GM03348 (cell line): ENCODE data around the gene DTD1.

ENCODE experiments used
- DNase-seq: peaks from one replicate; pipeline ENCODE4 v3.0.0; 2012; ENCODE audit warnings: low spot score

Gene DTD1, protein sequence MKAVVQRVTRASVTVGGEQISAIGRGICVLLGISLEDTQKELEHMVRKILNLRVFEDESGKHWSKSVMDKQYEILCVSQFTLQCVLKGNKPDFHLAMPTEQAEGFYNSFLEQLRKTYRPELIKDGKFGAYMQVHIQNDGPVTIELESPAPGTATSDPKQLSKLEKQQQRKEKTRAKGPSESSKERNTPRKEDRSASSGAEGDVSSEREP

DNA sequence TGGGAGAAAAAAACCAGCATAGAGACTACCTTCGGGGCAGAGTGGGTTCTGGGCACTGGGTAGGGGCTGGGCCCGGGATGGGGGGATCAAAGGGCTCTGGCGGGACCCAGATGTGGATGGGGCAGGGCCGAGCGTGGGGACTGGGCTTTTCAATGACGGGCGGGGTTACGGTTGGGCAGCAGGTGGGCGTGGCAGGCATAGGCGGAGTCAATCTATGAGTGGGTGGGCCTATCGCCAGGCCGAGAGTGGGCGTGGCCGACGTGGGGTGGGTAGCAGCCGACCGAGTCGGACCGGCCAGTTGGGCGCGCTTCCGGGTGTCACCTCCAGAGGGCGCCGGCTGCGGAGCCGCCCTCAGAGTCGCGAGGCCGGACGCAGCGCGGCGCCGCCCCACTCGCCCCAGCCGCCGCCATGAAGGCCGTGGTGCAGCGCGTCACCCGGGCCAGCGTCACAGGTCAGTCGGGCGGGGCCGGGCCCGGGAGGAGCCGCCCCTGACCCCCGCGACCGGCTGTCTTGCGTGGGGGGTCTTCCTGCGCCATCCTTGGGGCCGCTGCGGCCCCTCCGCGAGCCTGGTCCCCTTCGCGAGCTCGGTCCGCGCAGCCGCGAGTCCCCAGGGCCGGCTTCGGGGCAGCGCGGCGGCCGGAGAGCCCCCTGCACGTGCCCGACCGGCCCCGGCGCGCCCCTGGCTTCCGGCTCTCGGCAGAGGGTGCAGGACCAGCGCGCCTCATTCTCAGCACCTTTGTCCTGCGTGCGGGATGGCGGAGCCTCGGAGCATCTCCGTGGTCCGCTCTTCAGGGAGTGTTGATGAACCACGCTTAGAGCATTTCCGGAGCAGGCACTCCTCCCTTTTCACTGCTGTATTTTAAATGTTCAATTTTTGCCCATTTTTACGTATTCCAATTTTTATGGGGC, at the start of gene DTD1:
TSS of gene DTD1 (plus strand) at position 390 of the 909 bp plus-strand sequence. CDS start at position 409, 19 bp downstream.
- peak; percentile 98 for DNase-seq

GRCh38 chr20:18541741-18542140, 46.1 kb upstream of the DTD1 start:
- DNase-seq: no peak

- peak; percentile 19 for DNase-seq
These were observed 44.6 kb upstream of the DTD1 start for GRCh38 chr20:18543216-18543615.

DNA sequence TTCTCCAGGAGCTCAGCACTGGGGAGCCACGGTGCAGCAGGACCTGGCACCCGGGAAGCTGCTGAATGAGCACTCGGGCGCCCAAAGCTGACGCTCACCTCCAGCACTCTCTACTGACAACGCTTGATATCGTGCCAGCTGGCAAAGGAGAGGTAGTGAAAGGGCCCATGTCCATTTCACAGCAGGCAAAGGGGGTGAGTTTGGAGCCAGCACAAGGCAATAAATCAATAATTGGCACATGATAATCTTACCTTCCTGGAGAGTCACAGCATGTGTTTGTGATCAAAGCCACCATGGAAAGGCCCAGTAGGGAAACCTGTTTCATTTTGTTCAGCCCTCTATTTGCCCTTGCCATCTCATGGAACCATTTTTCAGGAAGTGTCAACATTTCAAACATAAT, 43.9 kb upstream of the DTD1 start:
- DNase-seq: no peak

- no peak for DNase-seq
These were observed 42.3 kb upstream of the DTD1 start for GRCh38 chr20:18545566-18545965.

DNA sequence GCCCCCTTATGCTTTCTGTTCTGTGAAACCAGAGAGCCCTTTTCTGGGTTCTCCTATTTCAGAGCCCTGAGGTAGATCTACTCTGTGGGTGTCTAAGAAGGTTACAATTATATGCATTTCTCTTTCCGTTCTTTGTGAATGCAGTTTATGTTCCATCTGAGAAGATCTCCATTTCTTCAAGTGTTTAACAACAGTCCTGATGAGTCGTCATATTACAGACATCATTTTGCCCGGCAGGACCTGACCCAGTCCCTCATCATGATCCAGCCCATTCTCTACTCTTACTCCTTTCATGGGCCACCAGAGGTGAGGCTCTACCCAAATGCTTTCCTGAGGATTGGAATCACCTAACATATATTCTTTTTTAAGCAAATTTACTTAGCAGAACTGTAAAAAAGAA, 39.4 kb upstream of the DTD1 start:
- no peak for DNase-seq

DNA sequence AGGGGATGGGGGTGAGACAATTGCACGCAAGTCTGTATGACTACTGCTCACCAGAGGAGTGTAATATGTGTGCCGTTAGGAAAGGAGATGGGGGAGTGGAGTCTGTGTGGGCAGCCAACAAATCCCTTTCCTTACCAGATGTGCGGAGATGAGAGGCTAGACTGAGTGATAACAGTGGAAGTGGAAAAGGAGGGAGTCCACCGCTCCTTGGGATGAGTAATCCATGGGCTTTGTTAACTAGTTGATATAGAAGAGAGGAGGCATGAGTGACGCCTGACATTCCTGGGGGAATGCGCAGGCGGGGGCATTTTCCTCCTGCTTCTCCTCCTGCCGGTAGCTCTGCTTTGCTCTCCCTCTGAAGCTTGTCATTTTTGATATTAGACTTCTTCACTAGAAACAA, 34.1 kb upstream of the DTD1 start:
- no peak for DNase-seq

GRCh38 chr20:18566892-18567738, 20.7 kb upstream of the DTD1 start, which contains the start of gene SMIM26:
TSS of gene SMIM26 (plus strand) at chr20:18567432. CDS start at chr20:18567479, 47 bp downstream.
- DNase-seq: peak; percentile 95

GRCh38 chr20:18567739-18568091, 20.1 kb upstream of the DTD1 start:
- DNase-seq: no peak

- no peak for DNase-seq
These were observed 16.8 kb upstream of the DTD1 start for GRCh38 chr20:18571009-18571408.

DNA sequence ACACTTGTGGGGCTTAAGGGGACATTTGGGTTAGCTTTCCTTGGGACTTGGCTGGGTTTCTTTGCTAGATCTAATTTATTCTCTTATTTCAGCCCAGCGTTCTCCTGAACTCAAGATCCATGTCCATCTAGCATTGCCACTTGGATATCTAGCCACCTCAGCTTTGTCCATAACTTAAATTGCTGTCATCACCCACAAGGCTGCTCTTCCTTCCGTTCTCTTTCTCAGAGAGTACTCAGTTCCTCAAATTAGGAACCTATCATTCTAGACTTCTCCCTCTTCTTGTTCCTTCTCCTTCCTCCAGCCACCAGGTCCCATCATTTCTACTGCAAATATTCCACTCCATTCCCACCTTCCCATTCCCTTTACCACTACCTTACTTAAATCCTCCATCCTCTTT, 16.3 kb upstream of the DTD1 start:
- no peak for DNase-seq

DNA sequence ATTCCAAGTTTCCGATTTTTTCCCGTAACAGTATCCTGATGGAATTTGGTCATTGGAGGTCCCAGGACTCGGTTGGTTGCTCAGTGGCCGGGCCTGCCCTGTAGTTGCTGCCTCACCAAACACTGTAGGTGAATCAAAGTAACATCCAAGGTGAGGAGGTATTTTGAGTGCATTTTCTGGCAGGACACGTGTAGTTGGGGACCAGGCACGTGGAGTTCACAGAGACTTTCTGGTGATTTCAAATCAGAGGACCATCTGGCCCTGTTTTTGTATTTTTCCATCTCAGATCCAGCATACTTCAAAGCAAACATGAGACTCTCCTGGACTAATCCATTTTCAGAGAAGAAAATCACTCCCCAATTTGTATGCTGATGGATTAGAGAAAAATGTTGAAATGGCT, 9.9 kb upstream of the DTD1 start:
- no peak for DNase-seq

DNA sequence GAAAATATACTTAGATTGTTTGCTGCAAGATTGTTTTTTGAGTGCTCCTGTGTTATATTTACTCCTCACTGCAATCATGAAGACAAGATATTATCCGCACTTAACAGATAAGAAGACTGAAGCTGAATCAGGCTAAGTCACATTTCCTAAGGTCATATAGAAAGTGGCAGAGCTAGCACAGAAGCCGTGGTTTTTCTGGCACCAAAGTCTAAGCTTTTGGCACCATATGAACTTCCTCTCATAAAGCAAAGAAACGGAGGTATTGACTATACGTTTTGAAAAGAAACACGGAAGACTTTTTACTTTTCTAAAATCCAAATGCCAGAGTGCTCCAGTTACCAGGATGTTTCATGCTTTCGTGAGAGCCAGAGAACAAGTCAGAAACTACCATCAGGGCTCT, 9.3 kb upstream of the DTD1 start:
- DNase-seq: no peak

DNA sequence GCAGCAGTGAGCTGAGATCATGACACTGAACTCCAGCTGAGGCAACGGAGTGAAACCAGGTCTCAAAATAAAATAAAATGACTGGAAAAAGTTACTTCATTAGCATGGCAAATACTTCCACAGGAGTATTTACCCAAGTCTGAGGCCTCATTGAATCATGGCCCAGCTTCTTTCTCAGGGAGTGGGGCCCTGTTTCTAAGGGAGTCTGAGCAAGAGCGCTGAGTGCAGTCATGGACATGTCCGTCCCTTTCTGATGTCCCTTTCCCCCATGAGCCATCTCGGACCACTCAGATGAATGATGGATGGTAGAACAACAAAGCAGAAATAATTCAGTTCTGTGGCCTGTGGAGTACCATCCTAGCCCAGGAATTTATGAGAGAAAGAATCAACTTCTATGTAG, 7.8 kb upstream of the DTD1 start:
- DNase-seq: no peak

DNA sequence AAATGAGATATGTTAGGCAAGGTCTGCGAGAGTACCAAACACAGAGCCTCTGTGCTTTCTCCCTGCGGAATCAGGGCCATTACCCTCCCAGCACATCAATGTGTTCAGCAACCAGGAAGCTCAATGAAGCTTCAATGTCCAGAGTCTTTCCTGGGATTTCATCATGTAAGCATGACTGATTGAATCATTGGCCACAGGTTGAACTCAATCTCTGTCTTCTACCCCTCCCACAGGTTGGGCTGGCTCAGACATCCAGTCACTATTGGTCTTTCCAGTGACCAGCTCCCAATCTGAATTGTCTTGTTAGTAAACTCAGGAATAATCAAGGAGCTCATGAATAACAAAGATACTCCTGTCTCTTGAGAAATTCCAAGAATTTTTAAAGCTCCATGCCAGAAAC, 2.7 kb upstream of the DTD1 start:
- DNase-seq: peak; percentile 42

DNA sequence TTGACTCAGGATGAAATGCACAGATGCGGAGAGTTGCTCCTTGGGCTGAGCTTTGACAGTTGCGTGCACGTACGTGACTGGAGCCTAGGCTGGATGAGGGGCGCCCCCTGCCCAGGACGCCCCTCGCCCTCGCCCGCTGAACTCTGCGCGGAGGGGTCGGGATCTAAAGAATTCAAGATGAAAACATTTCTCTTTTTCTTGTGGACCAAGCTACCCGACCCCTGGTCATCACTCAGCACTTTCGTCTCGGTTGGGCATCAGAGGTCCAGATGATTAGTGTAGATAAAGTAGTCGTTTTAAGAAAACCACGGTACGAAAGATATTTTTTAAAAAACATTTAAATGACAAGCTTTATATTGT, 700 bp downstream of the DTD1 start:
- DNase-seq: no peak

DNA sequence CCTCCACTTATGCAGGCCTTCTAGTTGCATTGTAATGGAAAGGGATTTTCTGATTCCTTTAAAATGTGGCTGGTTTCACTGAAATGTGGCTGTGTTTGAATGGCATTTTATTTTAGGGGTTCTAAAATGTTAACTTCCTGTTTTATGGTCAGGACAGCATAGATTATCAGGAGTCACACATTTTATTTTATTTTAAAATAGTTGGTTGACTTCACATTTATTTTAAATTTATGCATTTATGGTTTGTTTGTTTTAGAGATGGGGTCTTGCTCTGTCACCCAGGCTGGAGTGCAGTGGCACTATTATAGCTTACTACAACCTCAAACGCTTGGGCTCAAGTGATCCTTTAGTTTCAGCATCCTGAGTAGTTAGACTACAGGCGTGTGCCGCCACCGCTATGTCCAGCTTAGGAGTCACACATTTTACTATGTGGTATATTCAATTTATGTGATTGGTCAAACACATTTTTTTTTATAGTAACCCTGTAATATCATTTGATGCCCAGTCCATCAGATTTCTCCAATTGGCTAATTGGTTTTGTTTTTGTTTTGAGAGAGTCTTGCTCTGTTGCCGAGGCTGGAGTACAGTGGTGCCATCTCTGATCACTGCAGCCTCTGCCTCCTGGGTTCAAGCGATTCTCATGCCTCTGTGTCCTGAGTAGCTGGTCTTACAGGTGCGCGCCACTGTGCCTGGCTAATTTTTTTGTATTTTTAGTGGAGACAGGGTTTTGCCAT, 2.3 kb downstream of the DTD1 start:
- no peak for DNase-seq

DNA sequence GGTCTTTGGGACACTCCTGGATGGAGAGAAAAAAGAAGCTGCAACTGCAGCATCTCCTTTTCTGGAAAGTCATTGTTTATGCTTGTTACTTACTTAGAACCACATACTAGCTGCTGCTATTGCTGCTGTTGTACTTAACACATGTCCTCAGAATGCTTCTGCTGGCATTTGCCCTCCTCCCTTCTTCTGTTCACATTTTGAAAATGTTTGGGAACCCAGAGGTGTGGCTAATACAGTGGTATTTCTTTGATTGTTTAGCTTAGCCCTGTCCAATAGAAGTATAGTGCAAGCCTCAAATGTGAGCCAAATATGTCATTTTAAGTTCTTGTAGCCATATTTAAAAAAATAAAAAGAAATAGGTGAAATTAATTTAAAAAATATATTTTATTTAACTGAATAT, 8.4 kb downstream of the DTD1 start:
- DNase-seq: no peak

DNA sequence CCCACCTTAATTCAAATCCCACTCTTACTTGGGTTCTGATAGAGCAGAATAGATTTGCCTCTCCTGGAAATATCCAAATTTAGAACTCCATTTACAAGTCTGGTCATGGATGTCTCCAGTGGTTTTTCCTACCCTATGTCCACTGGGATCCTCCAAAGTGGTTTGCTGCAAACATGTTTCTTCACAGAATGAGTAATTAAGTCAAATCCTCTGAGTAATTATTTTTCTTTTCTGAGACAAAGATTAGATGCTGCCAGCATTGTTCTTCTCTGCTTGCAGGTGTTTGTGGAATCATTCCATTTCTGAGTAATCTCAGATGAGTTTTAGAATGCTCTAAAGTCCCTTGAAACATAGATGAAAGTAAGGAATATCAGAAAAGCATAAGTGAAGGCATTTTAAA, 21.9 kb downstream of the DTD1 start:
- no peak for DNase-seq

GRCh38 chr20:18611492-18611891, 23.6 kb downstream of the DTD1 start:
- no peak for DNase-seq

- no peak for DNase-seq
These were observed 25.7 kb downstream of the DTD1 start for GRCh38 chr20:18613553-18613952.

DNA sequence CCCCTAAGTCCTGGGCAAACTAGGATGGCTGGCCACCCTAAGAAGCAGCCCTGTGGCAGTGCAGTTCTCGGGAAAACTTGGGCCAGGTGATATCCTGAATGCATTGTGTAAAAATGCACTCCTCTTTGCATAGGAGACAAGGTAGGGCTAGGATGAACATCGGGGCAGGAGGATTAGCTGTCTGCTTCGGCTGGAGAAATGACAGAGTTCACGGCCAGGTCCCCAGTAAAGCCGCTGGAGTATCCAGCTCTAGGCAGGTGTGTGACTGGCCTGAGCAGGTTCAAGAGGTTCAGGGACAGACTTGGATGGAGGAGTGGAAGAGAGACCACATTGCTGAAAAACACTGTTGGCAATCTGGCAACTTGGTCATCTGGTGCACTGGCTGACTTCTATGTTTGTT, 26.4 kb downstream of the DTD1 start:
- DNase-seq: no peak
